Measurements from ENCODE around the gene DNAJA2. TPM values are rescaled to one million over a fixed set of nuclear protein-coding genes. Genes with fewer than 3 reads are reported as not detected.

Gene DNAJA2
- total and polyA plus RNA-seq, 9 donors = 33.4 to 63.3 (median 58.4) TPM

DNA sequence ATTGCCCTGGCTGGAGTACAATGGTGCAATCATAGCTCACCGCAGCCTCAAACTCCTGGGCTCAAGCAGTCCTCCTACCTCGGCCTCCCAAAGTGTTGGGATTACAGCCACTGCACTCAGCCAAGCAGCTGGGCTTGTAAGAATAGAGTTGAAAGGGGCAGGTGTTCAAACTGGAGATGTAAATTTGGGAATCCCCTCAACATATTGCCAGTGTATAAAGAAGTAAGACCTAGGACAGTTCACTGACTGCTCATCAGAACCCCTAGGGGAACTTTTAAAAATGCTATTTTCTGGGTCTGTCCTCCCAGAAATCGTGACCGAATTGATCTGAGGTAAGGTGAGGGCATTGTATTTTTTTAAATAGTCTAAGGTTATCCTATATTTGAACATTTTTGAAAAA, 8.9 kb upstream of the DNAJA2 start:
- Histone ChIP-seq H3K27ac (no peak overlapping the region), H3K4me3 (no peak overlapping the region), H3K27me3 (no peaks in the 10 kb centered on the region), H3K9me3 (no peaks in the 10 kb centered on the region), H3K36me3 (no peaks in the 10 kb centered on the region), H3K4me1 (ENCODE audit: insufficient read depth) (peaks cover 3% of the 10 kb centered on the region)
- TF ChIP-seq, protein P1, sequence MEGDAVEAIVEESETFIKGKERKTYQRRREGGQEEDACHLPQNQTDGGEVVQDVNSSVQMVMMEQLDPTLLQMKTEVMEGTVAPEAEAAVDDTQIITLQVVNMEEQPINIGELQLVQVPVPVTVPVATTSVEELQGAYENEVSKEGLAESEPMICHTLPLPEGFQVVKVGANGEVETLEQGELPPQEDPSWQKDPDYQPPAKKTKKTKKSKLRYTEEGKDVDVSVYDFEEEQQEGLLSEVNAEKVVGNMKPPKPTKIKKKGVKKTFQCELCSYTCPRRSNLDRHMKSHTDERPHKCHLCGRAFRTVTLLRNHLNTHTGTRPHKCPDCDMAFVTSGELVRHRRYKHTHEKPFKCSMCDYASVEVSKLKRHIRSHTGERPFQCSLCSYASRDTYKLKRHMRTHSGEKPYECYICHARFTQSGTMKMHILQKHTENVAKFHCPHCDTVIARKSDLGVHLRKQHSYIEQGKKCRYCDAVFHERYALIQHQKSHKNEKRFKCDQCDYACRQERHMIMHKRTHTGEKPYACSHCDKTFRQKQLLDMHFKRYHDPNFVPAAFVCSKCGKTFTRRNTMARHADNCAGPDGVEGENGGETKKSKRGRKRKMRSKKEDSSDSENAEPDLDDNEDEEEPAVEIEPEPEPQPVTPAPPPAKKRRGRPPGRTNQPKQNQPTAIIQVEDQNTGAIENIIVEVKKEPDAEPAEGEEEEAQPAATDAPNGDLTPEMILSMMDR (IDR thresholded peaks at IDR 0.05) = no peak
- 91 to 96% (median 93%) methylated on average over 4 of the region's 4 CpGs for WGBS, 3 donors
- intact Hi-C loops (cut with DNase I) = no loop called here
- DNase-seq = no peak

DNA sequence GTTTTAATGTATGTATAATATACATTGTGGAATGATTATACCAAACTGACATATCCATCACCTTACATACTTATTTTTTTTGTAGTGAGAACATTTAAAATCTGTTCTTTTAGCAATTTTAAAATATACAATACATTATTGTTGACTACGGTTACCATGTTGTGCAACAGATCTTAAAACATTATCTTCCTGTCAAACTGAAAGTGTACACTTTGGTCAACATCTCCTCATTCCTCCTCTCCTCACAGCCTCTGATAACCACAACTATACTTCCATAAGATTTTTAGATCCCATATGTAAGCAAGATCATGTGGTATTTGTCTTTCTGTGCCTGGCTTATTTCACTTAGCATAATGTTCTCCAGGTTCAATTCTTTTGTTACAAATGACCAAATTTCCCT, 7.5 kb upstream of the DNAJA2 start:
- no peaks in the 10 kb centered on the region for H3K4me1 ChIP-seq (ENCODE audit: insufficient read depth)
- no peaks in the 10 kb centered on the region for H3K9me3 ChIP-seq
- TF ChIP-seq, protein P1 (IDR thresholded peaks at IDR 0.05) = no peak
- TF ChIP-seq EP300 (IDR thresholded peaks at IDR 0.05) (no peak), POLR2A (IDR thresholded peaks at IDR 0.05) (no peak)
- H3K4me3 ChIP-seq = no peak overlapping the region
- no peaks in the 10 kb centered on the region for H3K36me3 ChIP-seq
- intact Hi-C loops (cut with DNase I) = no loop called here
- DNase-seq = no peak
- H3K27ac ChIP-seq = no peak overlapping the region
- WGBS, 3 donors = 86 to 94% (median 89%) methylated on average over 1 of the region's 1 CpG
- no peaks in the 10 kb centered on the region for H3K27me3 ChIP-seq

DNA sequence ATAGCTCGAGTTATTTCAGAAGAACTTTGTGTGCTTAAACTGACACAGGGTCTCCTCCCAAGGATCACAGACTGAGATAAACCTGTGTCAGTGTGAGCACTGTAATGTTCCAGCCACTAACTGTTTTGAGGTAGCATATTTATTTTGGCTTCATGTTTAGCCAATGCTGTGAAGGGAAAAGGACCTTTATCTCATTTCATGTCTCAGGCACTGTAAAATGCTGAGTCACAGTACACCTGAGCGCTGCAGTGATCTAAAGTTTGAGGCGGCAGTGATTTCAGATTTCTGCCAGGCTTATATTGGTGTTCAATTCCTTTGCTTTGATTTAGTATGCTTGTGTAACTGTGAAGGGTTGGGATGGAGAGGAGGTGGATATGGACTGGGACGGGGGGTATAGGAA, 3.1 kb upstream of the DNAJA2 start:
- Histone ChIP-seq H3K4me3 (no peak overlapping the region), H3K27ac (no peak overlapping the region), H3K36me3 (no peaks in the 10 kb centered on the region), H3K27me3 (no peaks in the 10 kb centered on the region), H3K4me1 (ENCODE audit: insufficient read depth) (peaks cover 4% of the 10 kb centered on the region), H3K9me3 (no peaks in the 10 kb centered on the region)
- TF ChIP-seq POLR2A (IDR thresholded peaks at IDR 0.05) (no peak), EP300 (IDR thresholded peaks at IDR 0.05) (no peak)
- TF ChIP-seq, protein P1 (IDR thresholded peaks at IDR 0.05) = no peak
- WGBS, 3 donors = 67 to 75% (median 70%) methylated on average over 4 of the region's 4 CpGs
- no peak for DNase-seq
- intact Hi-C loops (cut with DNase I) = loop anchor here in 1 of 4 donors (10.0 kb wide), 1 partner anchor 58 kb away; no protein-coding TSS in a partner anchor

DNA sequence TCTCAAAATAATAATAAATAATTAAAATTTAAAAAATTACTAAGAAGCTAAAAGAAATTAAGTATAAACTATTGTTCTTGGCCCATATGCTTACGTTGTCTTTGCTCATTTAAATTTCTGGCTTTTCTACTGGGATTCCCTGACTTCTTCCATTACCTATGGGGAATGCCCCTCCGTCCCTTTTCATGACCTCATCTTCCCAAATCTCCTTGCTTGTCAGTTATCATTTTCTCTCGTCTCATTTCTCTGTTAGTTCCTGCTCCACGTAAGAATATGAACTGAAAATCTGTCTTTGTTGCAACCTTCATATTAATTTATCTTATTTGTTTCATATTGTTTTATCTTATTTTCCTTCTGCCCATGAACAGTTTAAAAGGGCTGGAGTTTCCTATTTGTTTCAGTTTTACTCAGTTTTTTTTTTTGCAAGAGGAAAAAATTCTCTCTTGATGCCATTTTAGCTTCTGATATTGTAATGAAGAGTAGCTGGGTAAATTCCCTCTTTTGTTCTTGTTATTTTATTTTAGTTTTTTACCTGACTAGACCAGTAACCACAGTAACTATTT, 2.5 kb upstream of the DNAJA2 start:
- no peaks in the 10 kb centered on the region for H3K9me3 ChIP-seq
- no peaks in the 10 kb centered on the region for H3K36me3 ChIP-seq
- peaks cover 4% of the 10 kb centered on the region for H3K4me1 ChIP-seq (ENCODE audit: insufficient read depth)
- H3K27me3 ChIP-seq = no peaks in the 10 kb centered on the region
- TF ChIP-seq, protein P1 (IDR thresholded peaks at IDR 0.05) = no peak
- TF ChIP-seq POLR2A (IDR thresholded peaks at IDR 0.05) (no peak), EP300 (IDR thresholded peaks at IDR 0.05) (no peak)
- 74 to 79% (median 76%) methylated on average over 4 of the region's 4 CpGs for WGBS, 3 donors
- intact Hi-C loops (cut with DNase I) = loop anchor here in 1 of 4 donors (10.0 kb wide), 1 partner anchor 59 kb away; no protein-coding TSS in a partner anchor
- no peak overlapping the region for H3K27ac ChIP-seq
- H3K4me3 ChIP-seq = no peak overlapping the region
- no peak for DNase-seq

Measured in ovary (tissue), 9 donors.